SU-DHL-6 (cell line): Measurements from ENCODE around the gene SOX18.

ENCODE experiments used
- CTCF ChIP-seq: fragments of 200-600 bp; sonication (generic); IDR thresholded peaks from one replicate; pipeline ENCODE4 v1.5.1; 2017; ENCODE audit warnings: antibody characterized with exemption, mild to moderate bottlenecking, low read length, moderate library complexity; ENCODE audit not compliant: insufficient read depth, poor library complexity, severe bottlenecking
- EZH2phosphoT487 ChIP-seq: fragments of 200-600 bp; sonication (generic), shearing (Covaris generic); conservative IDR thresholded peaks from 2 replicates; pipeline ENCODE4 v1.6.1; 2018; ENCODE audit warnings: mild to moderate bottlenecking, antibody characterized with exemption, low read length, moderate library complexity, mixed read lengths

GRCh38 chr20:64062276-64062595 is 12.8 kb upstream of the SOX18 start:
- TF ChIP-seq CTCF (no peak), EZH2phosphoT487 (no peak)
